C4-2B (cell line): Measurements from ENCODE around the gene HCFC1.

Experiments used
- ZFX ChIP-seq: fragments of 450-650 bp; IDR thresholded peaks from 2 replicates; pipeline ENCODE4 v1.6.1; 2017
- TF ChIP-seq, protein P1 (sequence below): fragments of 450-650 bp; conservative IDR thresholded peaks from 2 replicates; pipeline ENCODE4 v1.5.1; 2017; ENCODE audit warnings: mild to moderate bottlenecking

- TF ChIP-seq, protein P1, sequence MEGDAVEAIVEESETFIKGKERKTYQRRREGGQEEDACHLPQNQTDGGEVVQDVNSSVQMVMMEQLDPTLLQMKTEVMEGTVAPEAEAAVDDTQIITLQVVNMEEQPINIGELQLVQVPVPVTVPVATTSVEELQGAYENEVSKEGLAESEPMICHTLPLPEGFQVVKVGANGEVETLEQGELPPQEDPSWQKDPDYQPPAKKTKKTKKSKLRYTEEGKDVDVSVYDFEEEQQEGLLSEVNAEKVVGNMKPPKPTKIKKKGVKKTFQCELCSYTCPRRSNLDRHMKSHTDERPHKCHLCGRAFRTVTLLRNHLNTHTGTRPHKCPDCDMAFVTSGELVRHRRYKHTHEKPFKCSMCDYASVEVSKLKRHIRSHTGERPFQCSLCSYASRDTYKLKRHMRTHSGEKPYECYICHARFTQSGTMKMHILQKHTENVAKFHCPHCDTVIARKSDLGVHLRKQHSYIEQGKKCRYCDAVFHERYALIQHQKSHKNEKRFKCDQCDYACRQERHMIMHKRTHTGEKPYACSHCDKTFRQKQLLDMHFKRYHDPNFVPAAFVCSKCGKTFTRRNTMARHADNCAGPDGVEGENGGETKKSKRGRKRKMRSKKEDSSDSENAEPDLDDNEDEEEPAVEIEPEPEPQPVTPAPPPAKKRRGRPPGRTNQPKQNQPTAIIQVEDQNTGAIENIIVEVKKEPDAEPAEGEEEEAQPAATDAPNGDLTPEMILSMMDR = no peak
- TF ChIP-seq ZFX = no peak
Observed at GRCh38 chrX:153948847-153949805, 22.5 kb downstream of the HCFC1 start.
